Left lung (tissue), 10 donors: ENCODE results near the gene S100A4. TPM values are rescaled to one million over a fixed set of nuclear protein-coding genes. Genes with fewer than 3 reads are reported as not detected.

Experiments
- ATAC-seq: fragments of 200-7000 bp; cut with Tn5 transposase; one replicate; pipeline ENCODE4 v1.9.1; 2020; ENCODE audit warnings: moderate library complexity
- DNase-seq, 4 donors: peaks; one replicate each; pipeline ENCODE4 v3.0.0-alpha.2; 2013 to 2020
- H3K27ac ChIP-seq, 2 donors: fragments of 200-600 bp; sonication (generic) in 1 of 2; one replicate each; pipeline versions ENCODE4 v1.5.0 to v1.8.0; 2020 to 2021
- H3K27me3 ChIP-seq, 2 donors: fragments of 200-600 bp; sonication (generic) in 1 of 2; one replicate each; pipeline versions ENCODE4 v1.5.0 to v1.8.0; 2020 to 2021
- H3K36me3 ChIP-seq, 2 donors: fragments of 200-600 bp; sonication (generic) in 1 of 2; one replicate each; pipeline versions ENCODE4 v1.5.0 to v1.8.0; 2020 to 2021
- H3K4me1 ChIP-seq, 2 donors: fragments of 200-600 bp; one replicate each; pipeline ENCODE4 v1.8.0; 2021
- H3K4me3 ChIP-seq, 2 donors: fragments of 200-600 bp; sonication (generic) in 1 of 2; one replicate each; pipeline versions ENCODE4 v1.5.0 to v1.8.0; 2020 to 2021; ENCODE audit warnings: mild to moderate bottlenecking in 1 of 2
- H3K9me3 ChIP-seq, 2 donors: fragments of 200-600 bp; sonication (generic) in 1 of 2; one replicate each; pipeline versions ENCODE4 v1.5.0 to v1.8.0; 2020 to 2021
- CTCF ChIP-seq, 2 donors: fragments of 200-600 bp; sonication (generic) in 1 of 2; IDR thresholded peaks; one replicate each; pipeline versions ENCODE4 v1.5.0 to v1.8.0; 2021; ENCODE audit warnings: antibody characterized with exemption in 2 of 2
- intact Hi-C, 2 donors: fragments of 100-400 bp; cut with DNase I; formaldehyde crosslinking; loops; one replicate each; pipeline versions ENCODE4 v1.11.2 to v1.14.2; 2022
- polyA plus RNA-seq, 6 donors: library from polyadenylated mRNA; unstranded; fragments of 120-200 nt; gene quantifications; one replicate each; pipeline ENCODE4 v1.2.1, GENCODE V29; 2013; ENCODE audit not compliant: insufficient read length in 6 of 6
- total RNA-seq, 2 donors: library from RNA; stranded (reverse); fragmentation: NEBNext Ultra II Directional; extraction: Animal tissue kit (Norgen Biotek cat#: 25700); gene quantifications; one replicate each; pipeline ENCODE4 v1.2.1, GENCODE V29; 2021
- donor health status: DM: no; HTN: yes; CAD: no.
- donor health status: DM: no; HTN: no; CAD: no.

S100A4 gene
- total and polyA plus RNA-seq, 8 donors, result 15.0 to 1,192 (median 22.4) TPM

GRCh38 chr1:153513023-153513422, 32.6 kb downstream of the S100A4 start:
- no peak overlapping the region for H3K4me3 ChIP-seq
- DNase-seq (no peak), ATAC-seq (no peak)
- H3K27ac ChIP-seq, result no peak overlapping the region
- H3K9me3 ChIP-seq, result no peaks in the 10 kb centered on the region
- H3K27me3 ChIP-seq, result no peaks in the 10 kb centered on the region
- peaks cover 9 to 37% of the 10 kb centered on the region in 2 donors for H3K4me1 ChIP-seq
- TF ChIP-seq CTCF (IDR thresholded peaks at IDR 0.05), result no peak
- H3K36me3 ChIP-seq, result no peaks in the 10 kb centered on the region
- intact Hi-C loops, result loop anchor here (5.0 to 10.0 kb wide), 2 partner anchors 52 to 54 kb away; partner anchors contain the start of gene S100A2 (in 2 of the 2)

GRCh38 chr1:153510984-153511410, 34.6 kb downstream of the S100A4 start:
- Histone ChIP-seq H3K27ac (no peak overlapping the region), H3K4me1 (peaks cover 8 to 28% of the 10 kb centered on the region in 2 donors), H3K27me3 (no peaks in the 10 kb centered on the region), H3K4me3 (no peak overlapping the region), H3K9me3 (no peaks in the 10 kb centered on the region), H3K36me3 (no peaks in the 10 kb centered on the region)
- peak; percentile 70 to 93 (median 85) for DNase-seq
- TF ChIP-seq CTCF (IDR thresholded peaks at IDR 0.05), result peak; percentile 80 to 87
- peak; percentile 76 for ATAC-seq
- intact Hi-C loops, result loop anchor here (5.0 to 10.0 kb wide), 2 partner anchors 54 to 56 kb away; partner anchors contain the start of gene S100A2 (in 2 of the 2)

GRCh38 chr1:153509729-153510354, 35.8 kb downstream of the S100A4 start:
- ATAC-seq (peak; percentile 39), DNase-seq (no peak)
- TF ChIP-seq CTCF (IDR thresholded peaks at IDR 0.05), result peak; percentile 30 to 78
- intact Hi-C loops, result loop anchor here (5.0 to 10.0 kb wide), 2 partner anchors 55 to 57 kb away; partner anchors contain the start of gene S100A2 (in 2 of the 2)
- H3K4me3 ChIP-seq, result no peak overlapping the region
- no peaks in the 10 kb centered on the region for H3K27me3 ChIP-seq
- no peaks in the 10 kb centered on the region for H3K36me3 ChIP-seq
- H3K27ac ChIP-seq, result no peak overlapping the region
- H3K4me1 ChIP-seq, result peaks cover 0 to 17% of the 10 kb centered on the region in 2 donors
- H3K9me3 ChIP-seq, result no peaks in the 10 kb centered on the region

GRCh38 chr1:153509036-153509435, 36.6 kb downstream of the S100A4 start:
- no peaks in the 10 kb centered on the region for H3K27me3 ChIP-seq
- DNase-seq, result no peak
- H3K4me3 ChIP-seq, result no peak overlapping the region
- peaks cover 0 to 10% of the 10 kb centered on the region in 2 donors for H3K4me1 ChIP-seq
- intact Hi-C loops, result no loop called here
- H3K36me3 ChIP-seq, result no peaks in the 10 kb centered on the region
- no peak overlapping the region for H3K27ac ChIP-seq
- ATAC-seq, result no peak
- TF ChIP-seq CTCF (IDR thresholded peaks at IDR 0.05), result no peak
- H3K9me3 ChIP-seq, result no peaks in the 10 kb centered on the region

GRCh38 chr1:153507926-153508583, 37.6 kb downstream of the S100A4 start:
- ATAC-seq (no peak), DNase-seq (no peak)
- Histone ChIP-seq H3K4me1 (peaks cover 0 to 10% of the 10 kb centered on the region in 2 donors), H3K36me3 (no peaks in the 10 kb centered on the region), H3K4me3 (no peak overlapping the region), H3K27me3 (no peaks in the 10 kb centered on the region), H3K9me3 (no peaks in the 10 kb centered on the region), H3K27ac (no peak overlapping the region)
- no peak for TF ChIP-seq CTCF (IDR thresholded peaks at IDR 0.05)
- intact Hi-C loops, result no loop called here
